SH-SY5Y (cell line): ENCODE data around the gene KLHL5.

Experiments used
- GATA2 ChIP-seq: IDR thresholded peaks from 2 replicates; pipeline ENCODE4 v1.6.1; 2011; ENCODE audit warnings: mild to moderate bottlenecking, low read depth, low read length
- GATA3 ChIP-seq: IDR thresholded peaks from 2 replicates; pipeline ENCODE4 v1.6.1; 2011; ENCODE audit warnings: low read depth, mild to moderate bottlenecking, low read length, moderate library complexity

GRCh38 chr4:39048311-39048710 lies 13.7 kb upstream of the KLHL5 start:
- TF ChIP-seq GATA3: no peak
- TF ChIP-seq GATA2: no peak
